NB4 (cell line): ENCODE results near the gene ELAVL1.
A peak's percentile ranks its signal among the peaks of the same experiment; 100 is the strongest.

Experiments
- DNase-seq: peaks from one replicate; pipeline ENCODE4 v3.0.0; 2010; ENCODE audit warnings: low read depth
- H3K4me3 ChIP-seq: one replicate; pipeline ENCODE4 v1.5.1; 2011; ENCODE audit warnings: mild to moderate bottlenecking, low read depth, low read length, moderate library complexity
- MAX ChIP-seq: IDR thresholded peaks from 2 replicates; pipeline ENCODE4 v1.6.1; 2011; ENCODE audit warnings: low read depth, low read length
- MYC ChIP-seq: IDR thresholded peaks from 2 replicates; pipeline ENCODE4 v1.6.1; 2011; ENCODE audit warnings: low read depth, low read length
- POLR2A ChIP-seq: IDR thresholded peaks from 2 replicates; pipeline ENCODE4 v1.6.1; 2011; ENCODE audit warnings: mild to moderate bottlenecking; ENCODE audit not compliant: insufficient read length; ENCODE audit errors: extremely low read depth
- TF ChIP-seq, protein P1 (sequence below): IDR thresholded peaks from one replicate; pipeline ENCODE4 v1.5.1; 2012; ENCODE audit warnings: low read depth, low read length

Gene ELAVL1

GRCh38 chr19:7916955-7917266 is 88.5 kb downstream of the ELAVL1 start:
- no peak overlapping the region for H3K4me3 ChIP-seq
- DNase-seq: no peak
- TF ChIP-seq MYC (no peak), POLR2A (no peak), MAX (no peak)
- TF ChIP-seq, protein P1, sequence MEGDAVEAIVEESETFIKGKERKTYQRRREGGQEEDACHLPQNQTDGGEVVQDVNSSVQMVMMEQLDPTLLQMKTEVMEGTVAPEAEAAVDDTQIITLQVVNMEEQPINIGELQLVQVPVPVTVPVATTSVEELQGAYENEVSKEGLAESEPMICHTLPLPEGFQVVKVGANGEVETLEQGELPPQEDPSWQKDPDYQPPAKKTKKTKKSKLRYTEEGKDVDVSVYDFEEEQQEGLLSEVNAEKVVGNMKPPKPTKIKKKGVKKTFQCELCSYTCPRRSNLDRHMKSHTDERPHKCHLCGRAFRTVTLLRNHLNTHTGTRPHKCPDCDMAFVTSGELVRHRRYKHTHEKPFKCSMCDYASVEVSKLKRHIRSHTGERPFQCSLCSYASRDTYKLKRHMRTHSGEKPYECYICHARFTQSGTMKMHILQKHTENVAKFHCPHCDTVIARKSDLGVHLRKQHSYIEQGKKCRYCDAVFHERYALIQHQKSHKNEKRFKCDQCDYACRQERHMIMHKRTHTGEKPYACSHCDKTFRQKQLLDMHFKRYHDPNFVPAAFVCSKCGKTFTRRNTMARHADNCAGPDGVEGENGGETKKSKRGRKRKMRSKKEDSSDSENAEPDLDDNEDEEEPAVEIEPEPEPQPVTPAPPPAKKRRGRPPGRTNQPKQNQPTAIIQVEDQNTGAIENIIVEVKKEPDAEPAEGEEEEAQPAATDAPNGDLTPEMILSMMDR: no peak

GRCh38 chr19:7916103-7916954 is 89.1 kb downstream of the ELAVL1 start:
- peak; percentile 52 for DNase-seq
- H3K4me3 ChIP-seq: no peak overlapping the region
- no peak for TF ChIP-seq MAX
- TF ChIP-seq, protein P1: no peak
- no peak for TF ChIP-seq MYC
- TF ChIP-seq POLR2A: no peak

GRCh38 chr19:7915250-7916102 is 90.0 kb downstream of the ELAVL1 start:
- TF ChIP-seq POLR2A: no peak

GRCh38 chr19:7914598-7915045 is 90.8 kb downstream of the ELAVL1 start, which contains the start of gene TGFBR3L:
Gene TGFBR3L, plus strand, starts transcription at chr19:7914830.
- H3K4me3 ChIP-seq: no peak within 1 kb of the TSS
- no peak for DNase-seq

More at GRCh38 chr19:7915250-7916102, 90.0 kb downstream of the ELAVL1 start:
- no peak for DNase-seq
- no peak overlapping the region for H3K4me3 ChIP-seq

DNA sequence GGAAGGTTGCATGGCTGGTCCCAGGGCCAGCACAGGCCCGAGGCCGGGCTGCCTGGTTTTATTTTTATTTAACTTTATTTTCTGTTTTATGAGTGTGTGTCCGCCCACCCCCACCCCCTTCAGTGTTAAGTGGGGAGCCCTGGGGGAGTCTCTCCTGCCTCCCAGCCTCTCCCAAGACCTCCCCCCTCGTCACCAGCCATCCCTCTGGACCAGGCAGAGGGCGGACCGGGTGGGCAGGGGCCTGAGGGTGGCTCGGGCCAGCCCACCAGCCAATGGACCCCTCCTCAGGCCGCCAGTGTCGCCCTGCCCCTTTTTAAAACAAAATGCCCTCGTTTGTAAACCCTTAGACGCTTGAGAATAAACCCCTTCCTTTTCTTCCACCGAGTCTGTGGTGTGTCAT is 91.3 kb downstream of the ELAVL1 start:
- TF ChIP-seq MYC: no peak
- TF ChIP-seq MAX: no peak
- TF ChIP-seq POLR2A: no peak
- TF ChIP-seq, protein P1: no peak
- no peak overlapping the region for H3K4me3 ChIP-seq
- DNase-seq: no peak

More at GRCh38 chr19:7914598-7915045, 90.8 kb downstream of the ELAVL1 start, which contains the start of gene TGFBR3L:
- TF ChIP-seq, protein P1: no peak
- TF ChIP-seq MAX (no peak), POLR2A (no peak), MYC (no peak)

GRCh38 chr19:7913652-7914051 is 91.8 kb downstream of the ELAVL1 start:
- no peak for DNase-seq
- TF ChIP-seq MAX (no peak), MYC (no peak), POLR2A (no peak)
- TF ChIP-seq, protein P1: no peak
- no peak overlapping the region for H3K4me3 ChIP-seq
